HL-60 (cell line): Measurements from ENCODE around the gene SAP30BP.

Experiments
- DNase-seq, 2 experiments: peaks; one replicate each; pipeline ENCODE4 v3.0.0-alpha.2; 2010 to 2020; ENCODE audit warnings: low read depth in 1 of 2, low spot score in 1 of 2
- H3K27ac ChIP-seq: fragments of 250-450 bp; sonication (Bioruptor Pico); replicated peaks from 2 replicates; pipeline ENCODE4 v1.5.1; 2020; ENCODE audit warnings: mild to moderate bottlenecking, moderate library complexity
- H3K27me3 ChIP-seq: fragments of 250-450 bp; sonication (Bioruptor Pico); 2 replicates; pipeline ENCODE4 v1.5.1; 2021; ENCODE audit warnings: mild to moderate bottlenecking, moderate library complexity; ENCODE audit not compliant: insufficient read depth, poor library complexity, severe bottlenecking
- H3K4me3 ChIP-seq: replicated peaks from 2 replicates; pipeline ENCODE4 v1.5.1; 2011; ENCODE audit warnings: mild to moderate bottlenecking, control low read depth, low read length; ENCODE audit not compliant: insufficient read depth
- GABPA ChIP-seq: IDR thresholded peaks from 2 replicates; pipeline ENCODE4 v1.6.1; 2012; ENCODE audit warnings: low read depth
- POLR2AphosphoS5 ChIP-seq: IDR thresholded peaks from 2 replicates; pipeline ENCODE4 v1.6.1; 2012; ENCODE audit warnings: low read depth
- SPI1 ChIP-seq: IDR thresholded peaks from 2 replicates; pipeline ENCODE4 v1.6.1; 2012; ENCODE audit warnings: low read depth, mild to moderate bottlenecking, borderline replicate concordance
- TF ChIP-seq, protein P1 (sequence below): IDR thresholded peaks from one replicate; pipeline ENCODE4 v1.5.1; 2011; ENCODE audit warnings: low read length, control low read depth, inconsistent platforms; ENCODE audit not compliant: insufficient read depth
- TF ChIP-seq, protein P2 (sequence below): IDR thresholded peaks from 2 replicates; pipeline ENCODE4 v1.6.1; 2012; ENCODE audit warnings: low read depth; ENCODE audit not compliant: insufficient replicate concordance

The SAP30BP gene

DNA sequence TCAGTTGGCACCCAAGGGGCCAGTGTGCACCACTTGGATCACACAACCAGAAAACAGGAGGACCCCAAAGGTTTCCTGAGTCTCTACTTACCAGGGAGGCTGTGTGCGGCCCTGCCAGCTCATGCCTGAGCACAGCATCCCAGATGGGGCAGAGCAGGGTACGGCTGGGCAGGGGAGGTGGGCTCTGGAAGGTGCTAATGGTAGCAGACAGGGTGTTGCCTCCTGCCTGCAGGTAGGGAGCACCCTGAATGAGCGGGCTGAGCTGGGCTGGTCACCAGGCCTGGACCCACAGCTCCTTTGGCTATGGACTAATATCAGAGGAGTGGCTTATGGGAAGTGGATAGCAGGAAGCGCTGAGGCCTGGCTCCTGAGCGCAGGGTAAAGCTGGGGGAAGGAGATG is 14.8 kb upstream of the SAP30BP start:
- no peak for DNase-seq
- no peaks in the 10 kb centered on the region for H3K27me3 ChIP-seq
- no peak for TF ChIP-seq POLR2AphosphoS5
- TF ChIP-seq SPI1: no peak
- TF ChIP-seq, protein P1, sequence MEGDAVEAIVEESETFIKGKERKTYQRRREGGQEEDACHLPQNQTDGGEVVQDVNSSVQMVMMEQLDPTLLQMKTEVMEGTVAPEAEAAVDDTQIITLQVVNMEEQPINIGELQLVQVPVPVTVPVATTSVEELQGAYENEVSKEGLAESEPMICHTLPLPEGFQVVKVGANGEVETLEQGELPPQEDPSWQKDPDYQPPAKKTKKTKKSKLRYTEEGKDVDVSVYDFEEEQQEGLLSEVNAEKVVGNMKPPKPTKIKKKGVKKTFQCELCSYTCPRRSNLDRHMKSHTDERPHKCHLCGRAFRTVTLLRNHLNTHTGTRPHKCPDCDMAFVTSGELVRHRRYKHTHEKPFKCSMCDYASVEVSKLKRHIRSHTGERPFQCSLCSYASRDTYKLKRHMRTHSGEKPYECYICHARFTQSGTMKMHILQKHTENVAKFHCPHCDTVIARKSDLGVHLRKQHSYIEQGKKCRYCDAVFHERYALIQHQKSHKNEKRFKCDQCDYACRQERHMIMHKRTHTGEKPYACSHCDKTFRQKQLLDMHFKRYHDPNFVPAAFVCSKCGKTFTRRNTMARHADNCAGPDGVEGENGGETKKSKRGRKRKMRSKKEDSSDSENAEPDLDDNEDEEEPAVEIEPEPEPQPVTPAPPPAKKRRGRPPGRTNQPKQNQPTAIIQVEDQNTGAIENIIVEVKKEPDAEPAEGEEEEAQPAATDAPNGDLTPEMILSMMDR: no peak
- no peak for TF ChIP-seq GABPA
- TF ChIP-seq, protein P2, sequence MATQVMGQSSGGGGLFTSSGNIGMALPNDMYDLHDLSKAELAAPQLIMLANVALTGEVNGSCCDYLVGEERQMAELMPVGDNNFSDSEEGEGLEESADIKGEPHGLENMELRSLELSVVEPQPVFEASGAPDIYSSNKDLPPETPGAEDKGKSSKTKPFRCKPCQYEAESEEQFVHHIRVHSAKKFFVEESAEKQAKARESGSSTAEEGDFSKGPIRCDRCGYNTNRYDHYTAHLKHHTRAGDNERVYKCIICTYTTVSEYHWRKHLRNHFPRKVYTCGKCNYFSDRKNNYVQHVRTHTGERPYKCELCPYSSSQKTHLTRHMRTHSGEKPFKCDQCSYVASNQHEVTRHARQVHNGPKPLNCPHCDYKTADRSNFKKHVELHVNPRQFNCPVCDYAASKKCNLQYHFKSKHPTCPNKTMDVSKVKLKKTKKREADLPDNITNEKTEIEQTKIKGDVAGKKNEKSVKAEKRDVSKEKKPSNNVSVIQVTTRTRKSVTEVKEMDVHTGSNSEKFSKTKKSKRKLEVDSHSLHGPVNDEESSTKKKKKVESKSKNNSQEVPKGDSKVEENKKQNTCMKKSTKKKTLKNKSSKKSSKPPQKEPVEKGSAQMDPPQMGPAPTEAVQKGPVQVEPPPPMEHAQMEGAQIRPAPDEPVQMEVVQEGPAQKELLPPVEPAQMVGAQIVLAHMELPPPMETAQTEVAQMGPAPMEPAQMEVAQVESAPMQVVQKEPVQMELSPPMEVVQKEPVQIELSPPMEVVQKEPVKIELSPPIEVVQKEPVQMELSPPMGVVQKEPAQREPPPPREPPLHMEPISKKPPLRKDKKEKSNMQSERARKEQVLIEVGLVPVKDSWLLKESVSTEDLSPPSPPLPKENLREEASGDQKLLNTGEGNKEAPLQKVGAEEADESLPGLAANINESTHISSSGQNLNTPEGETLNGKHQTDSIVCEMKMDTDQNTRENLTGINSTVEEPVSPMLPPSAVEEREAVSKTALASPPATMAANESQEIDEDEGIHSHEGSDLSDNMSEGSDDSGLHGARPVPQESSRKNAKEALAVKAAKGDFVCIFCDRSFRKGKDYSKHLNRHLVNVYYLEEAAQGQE: no peak
- no peak overlapping the region for H3K4me3 ChIP-seq
- H3K27ac ChIP-seq: no peak overlapping the region

DNA sequence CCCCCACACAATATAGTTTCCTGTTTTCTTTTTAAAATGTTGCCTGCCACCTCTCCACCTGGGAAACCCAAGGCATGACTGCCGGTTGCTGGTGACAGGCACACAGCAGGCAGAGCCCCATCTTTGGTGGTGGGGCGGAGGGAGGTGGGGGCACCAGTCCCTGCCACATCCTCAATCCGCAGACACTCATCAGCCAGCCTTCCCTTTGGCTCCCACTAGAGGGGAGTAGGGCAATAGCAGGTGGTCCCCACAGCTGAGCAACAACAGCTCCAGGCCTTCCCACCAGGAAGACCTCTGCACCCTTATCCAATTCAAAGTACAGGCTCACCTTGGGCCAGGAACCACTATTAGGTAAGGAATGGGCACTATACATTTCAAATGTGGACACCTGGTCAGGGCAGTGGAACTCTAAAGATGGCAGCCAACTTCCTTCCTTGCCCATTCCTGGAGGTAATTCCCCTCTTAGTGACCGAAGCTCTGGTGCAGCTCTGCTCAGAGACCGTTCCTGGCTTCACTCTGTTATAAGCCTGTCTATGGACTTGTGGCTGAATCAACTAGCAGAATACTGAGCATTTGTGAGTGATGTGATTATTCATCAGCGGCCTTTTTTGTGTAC is 14.1 kb upstream of the SAP30BP start:
- Histone ChIP-seq H3K4me3 (no peak overlapping the region), H3K27ac (no peak overlapping the region), H3K27me3 (no peaks in the 10 kb centered on the region)
- DNase-seq: peak in 1 of 2 experiments; percentile 24
- TF ChIP-seq, protein P1: peak; percentile 75
- TF ChIP-seq, protein P2: no peak
- TF ChIP-seq SPI1: no peak

DNA sequence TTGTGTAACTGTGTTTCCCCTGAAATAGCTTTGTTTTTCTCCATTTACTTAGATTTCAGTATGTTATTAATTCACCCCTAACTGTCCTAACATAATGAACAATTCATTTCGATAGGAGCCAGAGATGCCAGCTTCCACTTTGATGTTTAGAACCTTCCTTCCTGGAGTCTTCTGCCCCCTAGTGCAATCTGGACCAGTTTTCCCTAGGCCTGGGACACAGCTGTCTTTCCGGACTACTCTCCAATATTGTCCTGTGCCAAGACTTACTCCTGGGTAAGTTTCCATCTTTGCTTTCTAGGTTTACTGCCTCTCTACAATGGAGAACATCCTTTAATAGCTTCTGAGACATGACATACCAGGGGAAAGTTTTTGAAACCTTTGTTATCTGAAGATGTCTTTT is 13.0 kb upstream of the SAP30BP start:
- Histone ChIP-seq H3K27ac (no peak overlapping the region), H3K4me3 (no peak overlapping the region), H3K27me3 (no peaks in the 10 kb centered on the region)
- TF ChIP-seq, protein P2: no peak
- TF ChIP-seq POLR2AphosphoS5 (no peak), GABPA (no peak), SPI1 (no peak)
- TF ChIP-seq, protein P1: no peak
- DNase-seq: no peak
